IMR-90 (cell line): Measurements from ENCODE around the gene ZNF423. TPM values are rescaled to one million over a fixed set of nuclear protein-coding genes. Genes with fewer than 3 reads are reported as not detected.

Source experiments
- ATAC-seq: fragments of 200-7000 bp; cut with Tn5 transposase; 2 replicates; pipeline ENCODE4 v1.9.1; 2020; ENCODE audit warnings: low read depth, mild to moderate bottlenecking, moderate library complexity
- BruUV-seq: library from RNA; stranded (reverse); fragments of 400-500 nt; replicated peaks from 2 replicates; lab custom pipeline; 2021; lab: Mats Ljungman, UMichigan
- CTCF ChIA-PET: fragments of 300-600 bp; formaldehyde crosslinking; extraction: SDS; loops from one replicate; lab custom pipeline; 2021; ENCODE audit warnings: antibody characterized with exemption; lab: Yijun Ruan, JAX
- POLR2A ChIA-PET: fragments of 300-600 bp; sonication (Branson Sonifier 250); formaldehyde crosslinking; loops from one replicate; lab custom pipeline; 2022; ENCODE audit warnings: antibody characterized with exemption; ENCODE audit not compliant: unreplicated experiment; lab: Charles Lee
- DNase-seq: peaks from one replicate; pipeline ENCODE4 v3.0.0; 2013
- H2AFZ ChIP-seq: replicated peaks from 2 replicates; pipeline ENCODE3; 2013; ENCODE audit warnings: low read length, mild to moderate bottlenecking; ENCODE audit not compliant: poor library complexity
- H2AK5ac ChIP-seq: 2 replicates; pipeline ENCODE4 v1.6.1; 2013; ENCODE audit warnings: low read depth, low read length, inconsistent platforms
- H2AK9ac ChIP-seq: replicated peaks from 2 replicates; pipeline ENCODE3; 2013; ENCODE audit warnings: mild to moderate bottlenecking, low read depth, low read length, moderate library complexity; ENCODE audit not compliant: poor library complexity
- H2BK120ac ChIP-seq: 2 replicates; pipeline ENCODE4 v1.6.1; 2013; ENCODE audit warnings: low read depth, low read length, inconsistent platforms
- H2BK15ac ChIP-seq: 3 replicates; pipeline ENCODE4 v1.6.1; 2013; ENCODE audit warnings: low read depth, low read length, inconsistent platforms
- H2BK20ac ChIP-seq: 2 replicates; pipeline ENCODE4 v1.6.1; 2013; ENCODE audit warnings: low read depth, mild to moderate bottlenecking, inconsistent platforms, low read length, moderate library complexity
- H2BK5ac ChIP-seq: 2 replicates; pipeline ENCODE4 v1.6.1; 2013; ENCODE audit warnings: mild to moderate bottlenecking, low read depth, low read length, inconsistent platforms; ENCODE audit not compliant: poor library complexity, severe bottlenecking
- H3K14ac ChIP-seq: replicated peaks from 2 replicates; pipeline ENCODE4 v1.6.1; 2013; ENCODE audit warnings: low read depth, low read length, inconsistent platforms
- H3K18ac ChIP-seq: 2 replicates; pipeline ENCODE4 v1.6.1; 2013; ENCODE audit warnings: low read depth, low read length, control low read depth
- H3K23ac ChIP-seq: 2 replicates; pipeline ENCODE4 v1.6.1; 2013; ENCODE audit warnings: low read depth, low read length, inconsistent platforms
- H3K27ac ChIP-seq: 2 replicates; pipeline ENCODE4 v1.5.1; 2013; ENCODE audit warnings: mild to moderate bottlenecking, control low read depth, low read length; ENCODE audit not compliant: insufficient read depth
- H3K27me3 ChIP-seq: 2 replicates; pipeline ENCODE4 v1.6.1; 2013; ENCODE audit warnings: low read length; ENCODE audit not compliant: control insufficient read depth, insufficient read depth
- H3K36me3 ChIP-seq: 2 replicates; pipeline ENCODE4 v1.6.1; 2013; ENCODE audit warnings: low read length, mixed read lengths; ENCODE audit not compliant: control insufficient read depth, insufficient read depth
- H3K4ac ChIP-seq: 2 replicates; pipeline ENCODE4 v1.6.1; 2013; ENCODE audit warnings: low read depth, low read length, inconsistent platforms
- H3K4me1 ChIP-seq: 2 replicates; pipeline ENCODE4 v1.6.1; 2013; ENCODE audit warnings: low read length, mixed read lengths; ENCODE audit not compliant: control insufficient read depth, insufficient read depth
- H3K4me2 ChIP-seq: 2 replicates; pipeline ENCODE4 v1.6.1; 2013; ENCODE audit warnings: low read depth, mild to moderate bottlenecking, control low read depth, low read length, moderate library complexity
- H3K4me3 ChIP-seq: 2 replicates; pipeline ENCODE4 v1.5.1; 2013; ENCODE audit warnings: low read depth, mild to moderate bottlenecking, control low read depth, low read length, moderate library complexity; ENCODE audit not compliant: insufficient read depth
- H3K56ac ChIP-seq: 2 replicates; pipeline ENCODE4 v1.6.1; 2013; ENCODE audit warnings: low read length, inconsistent platforms; ENCODE audit not compliant: insufficient read depth; ENCODE audit errors: extremely low read depth
- H3K79me1 ChIP-seq, 2 experiments: 2 replicates each; pipeline ENCODE4 v1.6.1; 2013; ENCODE audit warnings: low read length in 2 of 2, inconsistent platforms in 1 of 2, low read depth in 1 of 2
- H3K9ac ChIP-seq: 2 replicates; pipeline ENCODE4 v1.6.1; 2013; ENCODE audit warnings: low read depth, low read length, control low read depth
- H3K9me1 ChIP-seq: 2 replicates; pipeline ENCODE4 v1.6.1; 2013; ENCODE audit warnings: low read length, inconsistent platforms; ENCODE audit not compliant: insufficient read depth
- H3K9me3 ChIP-seq: 2 replicates; pipeline ENCODE4 v1.6.1; 2013; ENCODE audit warnings: low read length; ENCODE audit not compliant: control insufficient read depth, insufficient read depth
- H4K20me1 ChIP-seq: 2 replicates; pipeline ENCODE4 v1.6.1; 2013; ENCODE audit warnings: low read length, inconsistent platforms; ENCODE audit not compliant: insufficient read depth
- H4K5ac ChIP-seq: 2 replicates; pipeline ENCODE4 v1.6.1; 2013; ENCODE audit warnings: mild to moderate bottlenecking, low read depth, low read length, control low read depth
- H4K8ac ChIP-seq, 2 experiments: 2 replicates each; pipeline ENCODE4 v1.6.1; 2013; ENCODE audit warnings: low read depth in 2 of 2, low read length in 2 of 2, control low read depth in 1 of 2, inconsistent platforms in 1 of 2
- H4K91ac ChIP-seq: 2 replicates; pipeline ENCODE4 v1.6.1; 2013; ENCODE audit warnings: low read depth, low read length, inconsistent platforms; ENCODE audit not compliant: insufficient read depth
- CHD1 ChIP-seq: IDR thresholded peaks from 2 replicates; pipeline ENCODE4 v1.6.1; 2012; ENCODE audit warnings: low read depth, low read length, improper control_type of control experiment
- RAD21 ChIP-seq: IDR thresholded peaks from 2 replicates; pipeline ENCODE4 v1.6.1; 2012; ENCODE audit warnings: low read length, improper control_type of control experiment
- WGBS, 2 experiments: methylation state at CpG; one replicate each; pipeline versions ENCODE4 v1.1.5 to v1.1.7; 2013; ENCODE audit warnings: missing lambda C conversion rate in 2 of 2; ENCODE audit not compliant: insufficient read length in 1 of 2; ENCODE audit errors: extremely low coverage in 2 of 2; 5-methylcytosine and 5-hydroxymethylcytosine counted together
- dilution Hi-C: fragments of 300-500 bp; cut with HindIII; formaldehyde crosslinking; loops from one replicate; pipeline ENCODE4 v1.14.3; 2018; ENCODE audit warnings: low sequenced_read_pairs; ENCODE audit not compliant: unreplicated experiment
- in situ Hi-C: fragments of 300-500 bp; cut with MboI; formaldehyde crosslinking; loops from 3 replicates; pipeline ENCODE4 v1.14.3; 2019; ENCODE audit warnings: low sequenced_read_pairs, inconsistent platforms, mixed read lengths
- intact Hi-C: fragments of 100-400 bp; cut with micrococcal nuclease; formaldehyde crosslinking; loops from 2 replicates; pipeline ENCODE4 v1.10.0; 2022
- polyA plus RNA-seq, 3 experiments: library from polyadenylated mRNA; depleted of rRNA; stranded (reverse); fragments of >200 nt; gene quantifications; 2 replicates each; pipeline ENCODE4 v1.2.3, GENCODE V29; 2012; ENCODE audit warnings: low replicate concordance in 1 of 3
- total RNA-seq: library from RNA; depleted of rRNA; stranded (reverse); fragments of >200 nt; gene quantifications from 2 replicates; pipeline ENCODE4 v1.2.3, GENCODE V29; 2012

ZNF423 gene
- total and polyA plus RNA-seq, 2 of the 4 experiments (the other 2 are of a cell fraction): under 0.01 to 0.10 TPM

DNA sequence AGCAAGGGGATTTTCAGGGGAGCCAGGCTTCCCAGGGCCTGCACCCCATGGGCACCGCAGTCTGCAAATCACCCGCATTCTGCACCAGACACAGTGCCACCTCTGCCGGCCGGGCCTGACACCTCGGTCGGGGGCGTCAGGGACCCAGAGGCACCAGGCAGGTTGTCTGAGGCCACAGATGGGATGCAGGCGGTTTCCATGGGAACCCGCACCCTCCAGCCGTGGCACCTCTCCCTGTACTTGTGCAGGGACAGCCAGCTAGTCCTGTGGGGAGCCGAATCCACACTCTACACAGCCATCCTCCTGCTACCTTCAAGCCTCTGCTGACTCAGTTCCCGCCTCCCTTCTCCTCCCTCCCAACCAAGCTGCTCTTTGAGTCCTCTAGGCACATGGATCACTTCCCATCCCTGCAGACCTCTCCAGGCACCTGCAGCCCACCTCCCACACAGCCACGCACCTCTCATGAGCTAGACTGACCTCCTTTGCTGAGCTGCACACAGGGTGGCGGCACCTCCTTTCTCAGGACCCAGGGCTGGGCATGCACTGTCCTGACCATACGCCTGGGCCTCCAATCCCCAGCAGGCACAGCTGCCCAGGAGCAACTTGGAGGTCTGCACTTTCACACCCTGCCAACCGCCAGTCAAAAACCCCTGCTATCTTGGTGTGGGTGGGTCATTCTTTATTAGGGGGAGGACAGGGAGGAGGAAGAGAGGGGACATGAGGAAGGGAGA, 362.9 kb downstream of the ZNF423 start:
- ATAC-seq: no peak
- no peak overlapping the region for H4K5ac ChIP-seq
- H3K9ac ChIP-seq: no peak overlapping the region
- CTCF ChIA-PET: no interaction called here
- H2AK9ac ChIP-seq: no peak overlapping the region
- H4K8ac ChIP-seq: no peak overlapping the region
- POLR2A ChIA-PET: no interaction called here
- dilution Hi-C loops: no loop called here
- H2AK5ac ChIP-seq: no peak overlapping the region
- H3K27me3 ChIP-seq: no peaks in the 10 kb centered on the region; the same call in 1 of the 2 replicates
- no peaks in the 10 kb centered on the region for H3K9me1 ChIP-seq
- no peaks in the 10 kb centered on the region for H3K36me3 ChIP-seq
- H3K27ac ChIP-seq: no peak overlapping the region
- H2BK15ac ChIP-seq: no peak overlapping the region
- no peak overlapping the region for H3K4me3 ChIP-seq
- no peak overlapping the region for H3K14ac ChIP-seq
- TF ChIP-seq CHD1: no peak
- TF ChIP-seq RAD21: no peak
- H3K18ac ChIP-seq: no peak overlapping the region
- H4K20me1 ChIP-seq: no peaks in the 10 kb centered on the region
- no peak overlapping the region for H3K56ac ChIP-seq
- no TSS peak for BruUV-seq
- H2BK120ac ChIP-seq: no peak overlapping the region
- no peaks in the 10 kb centered on the region for H3K79me1 ChIP-seq
- H3K4ac ChIP-seq: no peak overlapping the region
- H2BK5ac ChIP-seq: no peak overlapping the region
- no peak overlapping the region for H2BK20ac ChIP-seq
- no peaks in the 10 kb centered on the region for H3K9me3 ChIP-seq
- H4K91ac ChIP-seq: no peak overlapping the region
- intact Hi-C loops: loop anchor here (2.0 to 5.0 kb wide), 3 partner anchors 100 to 429 kb away; partner anchors contain the start of gene ZNF423
- no peak for DNase-seq
- H3K4me1 ChIP-seq: no peaks in the 10 kb centered on the region
- in situ Hi-C loops: no loop called here
- 78% methylated on average over 9 of the region's 16 CpGs; no CpG with 5 or more reads in 1 of the 2 experiments for WGBS, 2 experiments
- no peak overlapping the region for H3K23ac ChIP-seq
- no peak overlapping the region for H2AFZ ChIP-seq
- no peak overlapping the region for H3K4me2 ChIP-seq
